ENCODE measurements around the gene COPB1. TPM values are rescaled to one million over a fixed set of nuclear protein-coding genes. Genes with fewer than 3 reads are reported as not detected.

COPB1 gene
- total and polyA plus RNA-seq, 4 donors = 47.6 to 156 (median 88.3) TPM

- no peak overlapping the region for H3K9ac ChIP-seq (ENCODE audit: insufficient read depth in 1 of 2, low read length in 2 of 2)
- no peaks in the 10 kb centered on the region for H3K27me3 ChIP-seq (ENCODE audit: control insufficient read depth in 3 of 3, insufficient read depth in 3 of 3, low read length in 2 of 3)
- no peaks in the 10 kb centered on the region for H3K4me1 ChIP-seq (ENCODE audit: control insufficient read depth in 5 of 5, insufficient read depth in 5 of 5, low read length in 5 of 5)
- no peak overlapping the region for H3K27ac ChIP-seq (ENCODE audit: low read depth in 1 of 2, low read length in 1 of 2)
- peaks cover 11 to 69% (median 51%) of the 10 kb centered on the region in 4 donors for H3K36me3 ChIP-seq (ENCODE audit: control insufficient read depth in 4 of 4, insufficient read depth in 4 of 4, low read length in 4 of 4)
- 63 to 88% methylated on average over 2 of the region's 2 CpGs for WGBS, 2 donors
- H3K9me3 ChIP-seq (ENCODE audit: control insufficient read depth in 4 of 4, insufficient read depth in 3 of 4, low read length in 3 of 4) = no peaks in the 10 kb centered on the region
- no peak for TF ChIP-seq CTCF (IDR thresholded peaks at IDR 0.05; ENCODE audit: control extremely low read depth, extremely low read depth)
- no peak overlapping the region for H3K4me3 ChIP-seq
- ATAC-seq (ENCODE audit: insufficient read depth, low FRiP score) = no peak
- no peak for DNase-seq
Observed at GRCh38 chr11:14463623-14464022, 36.0 kb downstream of the COPB1 start.

- H3K27ac ChIP-seq (ENCODE audit: low read depth in 1 of 2, low read length in 1 of 2) = no peak overlapping the region
- H3K4me3 ChIP-seq = no peak overlapping the region
- H3K9me3 ChIP-seq (ENCODE audit: control insufficient read depth in 4 of 4, insufficient read depth in 3 of 4, low read length in 3 of 4) = no peaks in the 10 kb centered on the region
- H3K4me1 ChIP-seq (ENCODE audit: control insufficient read depth in 5 of 5, insufficient read depth in 5 of 5, low read length in 5 of 5) = no peaks in the 10 kb centered on the region
- ATAC-seq (ENCODE audit: insufficient read depth, low FRiP score) = no peak
- DNase-seq = no peak
- TF ChIP-seq CTCF (IDR thresholded peaks at IDR 0.05; ENCODE audit: control extremely low read depth, extremely low read depth) = no peak
- peaks cover 16 to 53% (median 35%) of the 10 kb centered on the region in 4 donors for H3K36me3 ChIP-seq (ENCODE audit: control insufficient read depth in 4 of 4, insufficient read depth in 4 of 4, low read length in 4 of 4)
- no peaks in the 10 kb centered on the region for H3K27me3 ChIP-seq (ENCODE audit: control insufficient read depth in 3 of 3, insufficient read depth in 3 of 3, low read length in 2 of 3)
- no peak overlapping the region for H3K9ac ChIP-seq (ENCODE audit: insufficient read depth in 1 of 2, low read length in 2 of 2)
Observed at GRCh38 chr11:14460147-14460546, 39.5 kb downstream of the COPB1 start.

- DNase-seq (no peak), ATAC-seq (ENCODE audit: insufficient read depth, low FRiP score) (no peak)
- no peak overlapping the region for H3K9ac ChIP-seq (ENCODE audit: insufficient read depth in 1 of 2, low read length in 2 of 2)
- H3K9me3 ChIP-seq (ENCODE audit: control insufficient read depth in 4 of 4, insufficient read depth in 3 of 4, low read length in 3 of 4) = no peaks in the 10 kb centered on the region
- H3K36me3 ChIP-seq (ENCODE audit: control insufficient read depth in 4 of 4, insufficient read depth in 4 of 4, low read length in 4 of 4) = peaks cover 6 to 38% (median 22%) of the 10 kb centered on the region in 4 donors
- H3K4me3 ChIP-seq = no peak overlapping the region
- no peaks in the 10 kb centered on the region for H3K4me1 ChIP-seq (ENCODE audit: control insufficient read depth in 5 of 5, insufficient read depth in 5 of 5, low read length in 5 of 5)
- H3K27ac ChIP-seq (ENCODE audit: low read depth in 1 of 2, low read length in 1 of 2) = no peak overlapping the region
- H3K27me3 ChIP-seq (ENCODE audit: control insufficient read depth in 3 of 3, insufficient read depth in 3 of 3, low read length in 2 of 3) = no peaks in the 10 kb centered on the region
- no peak for TF ChIP-seq CTCF (IDR thresholded peaks at IDR 0.05; ENCODE audit: control extremely low read depth, extremely low read depth)
- 94 to 96% methylated on average over 3 of the region's 3 CpGs for WGBS, 2 donors
Observed at GRCh38 chr11:14458377-14458776, 41.2 kb downstream of the COPB1 start.
